GM13977 (cell line): Measurements from ENCODE around the gene IL22RA1.

Source experiments
- DNase-seq: peaks from one replicate; pipeline ENCODE4 v3.0.0; 2012; ENCODE audit warnings: low spot score
- CTCF ChIP-seq: IDR thresholded peaks from 2 replicates; pipeline ENCODE4 v1.5.1; 2012; ENCODE audit warnings: mild to moderate bottlenecking, control low read depth; ENCODE audit not compliant: insufficient read depth; ENCODE audit errors: extremely low read depth, missing control alignments
- in situ Hi-C: fragments of 300-500 bp; cut with MboI; formaldehyde crosslinking; loops from one replicate; pipeline ENCODE4 v1.12.0; 2022; ENCODE audit warnings: low sequenced_read_pairs, low pct_unique_long_range_greater_than_20kb, mixed read lengths, inconsistent platforms; ENCODE audit not compliant: unreplicated experiment

The IL22RA1 gene

GRCh38 chr1:24139841-24140425, 3.0 kb downstream of the IL22RA1 start:
- no peak for DNase-seq
- in situ Hi-C loops: no loop called here
- no peak for TF ChIP-seq CTCF

GRCh38 chr1:24139222-24139489, 3.8 kb downstream of the IL22RA1 start:
- DNase-seq: no peak
- no peak for TF ChIP-seq CTCF
- in situ Hi-C loops: no loop called here

- no peak for DNase-seq
- in situ Hi-C loops: no loop called here
- TF ChIP-seq CTCF: no peak
These were observed 4.3 kb downstream of the IL22RA1 start for GRCh38 chr1:24138476-24139221.

GRCh38 chr1:24136956-24137539, 5.9 kb downstream of the IL22RA1 start:
- no peak for DNase-seq
- TF ChIP-seq CTCF: no peak
- in situ Hi-C loops: no loop called here

GRCh38 chr1:24134376-24134775, 8.6 kb downstream of the IL22RA1 start:
- DNase-seq: no peak
- TF ChIP-seq CTCF: no peak
- in situ Hi-C loops: no loop called here

GRCh38 chr1:24133819-24134218, 9.1 kb downstream of the IL22RA1 start:
- in situ Hi-C loops: no loop called here
- no peak for DNase-seq
- no peak for TF ChIP-seq CTCF
